Peyer's patch (tissue), 4 donors: ENCODE data around the gene ABCC8.
A peak's percentile ranks its signal among the peaks of the same experiment; 100 is the strongest.

Source experiments
- POLR2A ChIP-seq, 2 donors: fragments of 450-650 bp; IDR thresholded peaks; one replicate each; pipeline ENCODE4 v1.5.1; 2017; ENCODE audit warnings: antibody characterized with exemption in 2 of 2, mild to moderate bottlenecking in 2 of 2, moderate library complexity in 2 of 2
- TF ChIP-seq, protein P1 (sequence below), 6 experiments: fragments of 450-650 bp in 4 of 6; fragments of 200-600 bp in 2 of 6; sonication (generic) in 1 of 6; IDR thresholded peaks; one replicate each; pipeline ENCODE4 v1.5.1; 2017 to 2019; ENCODE audit warnings: antibody characterized with exemption in 6 of 6, mild to moderate bottlenecking in 3 of 6, moderate library complexity in 1 of 6

DNA sequence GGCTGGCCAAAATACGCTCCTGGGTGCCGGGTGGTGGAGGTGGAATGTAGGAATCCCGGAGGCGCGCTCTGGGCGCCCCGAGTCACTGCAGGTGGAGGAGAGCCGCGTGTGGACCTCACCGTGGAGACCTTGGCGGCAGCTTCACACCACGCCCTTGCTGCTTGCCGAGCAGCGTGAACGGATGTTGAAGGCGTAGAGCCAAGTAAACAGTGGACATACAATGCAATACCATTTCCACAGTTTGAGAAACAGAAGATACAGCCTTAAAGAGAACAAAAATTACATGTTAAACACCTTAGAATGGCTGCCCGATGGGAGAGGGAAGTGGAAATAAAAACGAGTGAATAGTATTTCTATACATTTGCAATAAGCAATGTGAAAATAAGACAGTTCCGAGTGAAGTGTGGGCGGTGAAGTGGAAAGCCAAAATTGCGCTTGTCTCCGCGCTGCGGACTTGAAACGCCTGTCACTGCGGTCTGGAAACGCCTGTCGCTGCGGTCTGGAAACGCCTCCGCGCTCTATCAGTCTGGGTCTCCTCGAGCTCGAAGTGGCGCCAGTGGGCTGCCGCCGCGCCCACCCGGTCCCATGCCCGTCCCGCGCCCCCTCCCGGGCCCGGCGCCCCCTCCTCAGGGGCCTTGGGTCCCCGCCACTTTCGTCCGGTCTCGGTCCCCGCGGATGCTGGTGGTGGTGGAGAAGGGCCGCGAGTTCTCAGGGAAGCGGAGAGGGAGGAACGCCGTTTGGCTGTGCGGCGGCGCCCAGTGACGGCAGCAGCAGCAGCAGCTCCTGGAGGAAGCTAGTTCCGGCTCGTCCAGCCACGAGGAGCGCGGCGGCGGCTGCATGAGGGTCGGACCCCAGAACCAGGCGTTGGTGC is 123.5 kb downstream of the ABCC8 start:
- TF ChIP-seq, protein P1, sequence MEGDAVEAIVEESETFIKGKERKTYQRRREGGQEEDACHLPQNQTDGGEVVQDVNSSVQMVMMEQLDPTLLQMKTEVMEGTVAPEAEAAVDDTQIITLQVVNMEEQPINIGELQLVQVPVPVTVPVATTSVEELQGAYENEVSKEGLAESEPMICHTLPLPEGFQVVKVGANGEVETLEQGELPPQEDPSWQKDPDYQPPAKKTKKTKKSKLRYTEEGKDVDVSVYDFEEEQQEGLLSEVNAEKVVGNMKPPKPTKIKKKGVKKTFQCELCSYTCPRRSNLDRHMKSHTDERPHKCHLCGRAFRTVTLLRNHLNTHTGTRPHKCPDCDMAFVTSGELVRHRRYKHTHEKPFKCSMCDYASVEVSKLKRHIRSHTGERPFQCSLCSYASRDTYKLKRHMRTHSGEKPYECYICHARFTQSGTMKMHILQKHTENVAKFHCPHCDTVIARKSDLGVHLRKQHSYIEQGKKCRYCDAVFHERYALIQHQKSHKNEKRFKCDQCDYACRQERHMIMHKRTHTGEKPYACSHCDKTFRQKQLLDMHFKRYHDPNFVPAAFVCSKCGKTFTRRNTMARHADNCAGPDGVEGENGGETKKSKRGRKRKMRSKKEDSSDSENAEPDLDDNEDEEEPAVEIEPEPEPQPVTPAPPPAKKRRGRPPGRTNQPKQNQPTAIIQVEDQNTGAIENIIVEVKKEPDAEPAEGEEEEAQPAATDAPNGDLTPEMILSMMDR (IDR thresholded peaks at IDR 0.05) = peak in 1 of 6 experiments; percentile 5
- peak; percentile 8 to 37 for TF ChIP-seq POLR2A (IDR thresholded peaks at IDR 0.05)
